Measurements from ENCODE around the gene CHURC1. TPM values are rescaled to one million over a fixed set of nuclear protein-coding genes. Genes with fewer than 3 reads are reported as not detected.

Gene CHURC1
- total and polyA plus RNA-seq, 4 donors: 37.2 to 62.6 (median 46.9) TPM

DNA sequence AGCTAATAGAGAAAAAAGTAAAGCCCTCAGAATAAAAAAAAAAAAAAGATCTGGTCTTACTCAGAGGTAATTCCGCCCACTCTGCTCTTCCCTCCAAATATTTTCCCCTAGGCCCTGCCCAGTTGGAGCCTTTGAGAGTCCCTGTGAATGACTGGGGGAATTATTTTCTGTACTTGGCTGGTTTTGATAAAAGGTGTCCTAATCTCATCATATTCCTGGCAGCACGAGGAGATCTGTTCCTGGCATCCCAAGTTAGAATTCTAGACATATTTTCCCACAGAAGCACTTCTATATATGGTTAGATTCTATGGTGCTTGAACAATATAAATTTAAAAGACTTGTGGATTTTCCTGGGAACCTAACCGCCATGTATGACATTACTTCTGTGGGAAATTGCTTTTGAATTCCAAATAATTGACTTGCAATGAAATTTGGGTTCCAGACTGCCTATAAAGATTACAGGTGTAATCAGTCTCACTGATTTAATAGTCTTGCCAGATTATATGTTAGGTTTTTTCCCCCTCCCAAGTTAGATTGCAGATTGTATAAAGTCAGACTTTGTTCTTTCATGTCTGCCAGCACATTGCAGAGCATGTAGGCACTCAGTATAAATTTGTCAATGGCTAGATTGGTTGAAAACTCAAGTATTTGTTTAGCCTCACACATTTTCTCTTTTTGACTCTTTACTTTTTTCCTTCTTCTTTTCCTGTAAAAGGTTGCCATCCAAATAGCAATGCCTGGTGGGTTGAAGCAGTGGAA is 16.0 kb downstream of the CHURC1 start:
- no peak overlapping the region for H3K4me3 ChIP-seq
- DNase-seq: no peak
- H3K27ac ChIP-seq (ENCODE audit: low read depth in 1 of 2, low read length in 1 of 2): peak overlapping the region in 1 of 2 donors; percentile 57
- TF ChIP-seq, protein P1, sequence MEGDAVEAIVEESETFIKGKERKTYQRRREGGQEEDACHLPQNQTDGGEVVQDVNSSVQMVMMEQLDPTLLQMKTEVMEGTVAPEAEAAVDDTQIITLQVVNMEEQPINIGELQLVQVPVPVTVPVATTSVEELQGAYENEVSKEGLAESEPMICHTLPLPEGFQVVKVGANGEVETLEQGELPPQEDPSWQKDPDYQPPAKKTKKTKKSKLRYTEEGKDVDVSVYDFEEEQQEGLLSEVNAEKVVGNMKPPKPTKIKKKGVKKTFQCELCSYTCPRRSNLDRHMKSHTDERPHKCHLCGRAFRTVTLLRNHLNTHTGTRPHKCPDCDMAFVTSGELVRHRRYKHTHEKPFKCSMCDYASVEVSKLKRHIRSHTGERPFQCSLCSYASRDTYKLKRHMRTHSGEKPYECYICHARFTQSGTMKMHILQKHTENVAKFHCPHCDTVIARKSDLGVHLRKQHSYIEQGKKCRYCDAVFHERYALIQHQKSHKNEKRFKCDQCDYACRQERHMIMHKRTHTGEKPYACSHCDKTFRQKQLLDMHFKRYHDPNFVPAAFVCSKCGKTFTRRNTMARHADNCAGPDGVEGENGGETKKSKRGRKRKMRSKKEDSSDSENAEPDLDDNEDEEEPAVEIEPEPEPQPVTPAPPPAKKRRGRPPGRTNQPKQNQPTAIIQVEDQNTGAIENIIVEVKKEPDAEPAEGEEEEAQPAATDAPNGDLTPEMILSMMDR (IDR thresholded peaks at IDR 0.05; ENCODE audit: control extremely low read depth, extremely low read depth): no peak
- ATAC-seq (ENCODE audit: insufficient read depth, low FRiP score): no peak
- H3K36me3 ChIP-seq (ENCODE audit: control insufficient read depth in 4 of 4, insufficient read depth in 4 of 4, low read length in 4 of 4): peaks cover 6 to 30% (median 23%) of the 10 kb centered on the region in 4 donors
- no peak overlapping the region for H3K9ac ChIP-seq (ENCODE audit: insufficient read depth in 1 of 2, low read length in 2 of 2)
- H3K4me1 ChIP-seq (ENCODE audit: control insufficient read depth in 5 of 5, insufficient read depth in 5 of 5, low read length in 5 of 5): peaks cover 0 to 18% (median 0%) of the 10 kb centered on the region in 5 donors
- no peaks in the 10 kb centered on the region for H3K27me3 ChIP-seq (ENCODE audit: control insufficient read depth in 3 of 3, insufficient read depth in 3 of 3, low read length in 2 of 3)
- no peaks in the 10 kb centered on the region for H3K9me3 ChIP-seq (ENCODE audit: control insufficient read depth in 4 of 4, insufficient read depth in 3 of 4, low read length in 3 of 4)
- WGBS, 2 donors: 81 to 84% methylated on average over 3 of the region's 3 CpGs

DNA sequence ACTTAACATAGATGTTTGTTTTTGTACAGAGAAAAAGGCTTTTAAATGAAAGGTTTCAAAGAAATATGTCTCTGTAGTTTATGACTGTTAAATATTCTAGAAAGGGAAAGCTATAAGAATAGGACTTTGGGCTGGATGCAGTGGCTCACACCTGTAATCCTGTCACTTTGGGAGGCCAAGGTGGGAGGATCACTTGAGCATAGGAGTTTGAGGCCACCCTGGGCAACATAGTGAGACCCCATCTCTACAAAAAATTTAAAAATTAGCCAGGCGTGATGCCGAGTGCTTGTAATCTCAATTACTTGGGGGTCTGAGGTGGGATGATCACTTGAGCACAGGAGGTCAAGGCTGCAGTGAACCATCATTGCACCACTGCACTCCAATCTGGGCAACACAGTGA is 16.9 kb downstream of the CHURC1 start:
- Histone ChIP-seq H3K36me3 (ENCODE audit: control insufficient read depth in 4 of 4, insufficient read depth in 4 of 4, low read length in 4 of 4) (peaks cover 6 to 28% (median 21%) of the 10 kb centered on the region in 4 donors), H3K9me3 (ENCODE audit: control insufficient read depth in 4 of 4, insufficient read depth in 3 of 4, low read length in 3 of 4) (no peaks in the 10 kb centered on the region), H3K9ac (ENCODE audit: insufficient read depth in 1 of 2, low read length in 2 of 2) (no peak overlapping the region), H3K4me1 (ENCODE audit: control insufficient read depth in 5 of 5, insufficient read depth in 5 of 5, low read length in 5 of 5) (peaks cover 0 to 18% (median 0%) of the 10 kb centered on the region in 5 donors), H3K27me3 (ENCODE audit: control insufficient read depth in 3 of 3, insufficient read depth in 3 of 3, low read length in 2 of 3) (no peaks in the 10 kb centered on the region), H3K4me3 (no peak overlapping the region), H3K27ac (ENCODE audit: low read depth in 1 of 2, low read length in 1 of 2) (no peak overlapping the region)
- no peak for DNase-seq
- 93 to 96% methylated on average over 2 of the region's 2 CpGs for WGBS, 2 donors
- TF ChIP-seq, protein P1 (IDR thresholded peaks at IDR 0.05; ENCODE audit: control extremely low read depth, extremely low read depth): no peak
- no peak for ATAC-seq (ENCODE audit: insufficient read depth, low FRiP score)

DNA sequence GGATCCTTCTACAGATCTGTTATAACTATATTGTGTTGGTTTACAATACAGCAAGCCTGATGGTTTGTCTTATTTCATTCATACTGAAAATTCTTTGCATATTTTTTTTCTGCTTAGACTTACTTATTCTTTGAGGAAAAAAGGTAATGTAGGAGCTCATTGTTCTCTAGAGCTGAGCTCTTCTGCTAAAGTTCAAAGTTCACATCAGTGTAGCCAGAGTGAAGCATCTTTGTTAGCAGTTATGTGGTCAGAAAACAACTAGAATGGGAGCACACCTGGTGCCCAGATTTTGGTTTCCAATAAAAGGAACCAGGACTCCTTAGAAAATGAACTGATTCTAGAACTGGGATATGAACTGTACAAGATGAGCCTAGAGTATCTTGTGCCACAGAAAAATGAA is 18.0 kb downstream of the CHURC1 start:
- ATAC-seq (ENCODE audit: insufficient read depth, low FRiP score) (no peak), DNase-seq (no peak)
- Histone ChIP-seq H3K4me3 (no peak overlapping the region), H3K9me3 (ENCODE audit: control insufficient read depth in 4 of 4, insufficient read depth in 3 of 4, low read length in 3 of 4) (no peaks in the 10 kb centered on the region), H3K9ac (ENCODE audit: insufficient read depth in 1 of 2, low read length in 2 of 2) (no peak overlapping the region), H3K36me3 (ENCODE audit: control insufficient read depth in 4 of 4, insufficient read depth in 4 of 4, low read length in 4 of 4) (peaks cover 3 to 22% (median 16%) of the 10 kb centered on the region in 4 donors), H3K27me3 (ENCODE audit: control insufficient read depth in 3 of 3, insufficient read depth in 3 of 3, low read length in 2 of 3) (no peaks in the 10 kb centered on the region), H3K27ac (ENCODE audit: low read depth in 1 of 2, low read length in 1 of 2) (no peak overlapping the region), H3K4me1 (ENCODE audit: control insufficient read depth in 5 of 5, insufficient read depth in 5 of 5, low read length in 5 of 5) (peaks cover 0 to 22% (median 0%) of the 10 kb centered on the region in 5 donors)
- TF ChIP-seq, protein P1 (IDR thresholded peaks at IDR 0.05; ENCODE audit: control extremely low read depth, extremely low read depth): no peak

Measured in lung (tissue), 12 donors.